ENCODE measurements around the gene MCEMP1.

DNA sequence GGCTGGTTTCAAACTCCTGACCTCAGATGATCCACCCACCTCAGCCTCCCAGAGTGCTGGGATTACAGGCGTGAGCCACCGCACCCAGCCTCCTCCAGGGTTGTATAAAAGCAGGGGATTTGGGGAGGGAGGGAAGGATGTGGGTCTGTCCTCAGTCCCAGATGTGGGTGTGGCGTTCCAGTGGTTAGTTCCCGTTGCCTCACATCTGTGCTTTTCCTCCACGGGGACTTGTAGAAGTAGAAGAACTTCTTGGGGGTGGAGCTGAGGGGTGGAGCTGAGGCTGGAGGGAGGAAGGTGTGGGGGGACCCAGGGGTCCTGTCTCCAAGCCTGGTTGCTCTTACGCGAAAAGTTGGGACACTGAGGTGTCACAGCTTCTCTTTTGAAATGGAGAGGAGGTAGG, 514 bp upstream of the MCEMP1 start:
- TF ChIP-seq POLR2AphosphoS5 (IDR thresholded peaks at IDR 0.05; ENCODE audit: low read depth, low read length) = no peak
- TF ChIP-seq POLR2A (IDR thresholded peaks at IDR 0.05; ENCODE audit: low read depth, low read length) = no peak
- no peak for TF ChIP-seq TAF1 (IDR thresholded peaks at IDR 0.05; ENCODE audit: borderline replicate concordance, low read depth, low read length)
